GM23338 (cell line): ENCODE measurements around the gene CFAP70. TPM values are rescaled to one million over a fixed set of nuclear protein-coding genes. Genes with fewer than 3 reads are reported as not detected.

Experiments used
- ATAC-seq: fragments of 200-7000 bp; cut with Tn5 transposase; 3 replicates; pipeline ENCODE4 v1.9.1; 2020
- DNase-seq: peaks from one replicate; pipeline ENCODE4 v3.0.0-alpha.2; 2015; ENCODE audit warnings: low spot score
- H2AFZ ChIP-seq: fragments of 200-600 bp; sonication (generic); 2 replicates; pipeline ENCODE4 v1.8.0; 2016; ENCODE audit warnings: antibody characterized with exemption, mild to moderate bottlenecking, moderate library complexity
- H3F3A ChIP-seq: fragments of 200-600 bp; sonication (generic); replicated peaks from 2 replicates; pipeline ENCODE4 v1.8.0; 2017; ENCODE audit warnings: antibody characterized with exemption, mixed run types, low read depth
- H3K27ac ChIP-seq: fragments of 200-600 bp; sonication (generic); 2 replicates; pipeline ENCODE4 v1.6.1; 2016; ENCODE audit warnings: low read depth
- H3K27me3 ChIP-seq: fragments of 200-600 bp; sonication (generic); 2 replicates; pipeline ENCODE4 v1.8.0; 2016; ENCODE audit warnings: mild to moderate bottlenecking, mixed run types, moderate library complexity; ENCODE audit not compliant: insufficient read depth
- H3K36me3 ChIP-seq: fragments of 200-600 bp; sonication (generic); 2 replicates; pipeline ENCODE4 v1.8.0; 2016; ENCODE audit warnings: mild to moderate bottlenecking; ENCODE audit not compliant: insufficient read depth
- H3K4me1 ChIP-seq: fragments of 200-600 bp; sonication (generic); 2 replicates; pipeline ENCODE4 v1.8.0; 2016; ENCODE audit warnings: mild to moderate bottlenecking, moderate library complexity; ENCODE audit not compliant: insufficient read depth
- H3K4me2 ChIP-seq: fragments of 200-600 bp; sonication (generic); 2 replicates; pipeline ENCODE4 v1.7.1; 2017; ENCODE audit warnings: mixed run types
- H3K4me3 ChIP-seq: fragments of 200-600 bp; sonication (generic); 2 replicates; pipeline ENCODE4 v1.6.1; 2016; ENCODE audit warnings: mixed run types
- H3K79me2 ChIP-seq: fragments of 200-600 bp; sonication (generic); replicated peaks from 2 replicates; pipeline ENCODE4 v1.8.0; 2017; ENCODE audit warnings: mild to moderate bottlenecking; ENCODE audit not compliant: insufficient read depth
- H3K9me2 ChIP-seq: fragments of 200-600 bp; sonication (generic); 2 replicates; pipeline ENCODE4 v1.8.0; 2017; ENCODE audit not compliant: insufficient read depth
- H4K20me1 ChIP-seq: fragments of 200-600 bp; sonication (generic); replicated peaks from 2 replicates; pipeline ENCODE4 v1.8.0; 2017; ENCODE audit warnings: mild to moderate bottlenecking; ENCODE audit not compliant: insufficient read depth
- H3K27ac Mint-ChIP-seq: 2 replicates; pipeline ENCODE4 v1.8.0; 2020; ENCODE audit warnings: inconsistent platforms, mild to moderate bottlenecking, moderate library complexity, mixed read lengths
- H3K27me3 Mint-ChIP-seq: 3 replicates; pipeline ENCODE4 v1.8.0; 2022; ENCODE audit warnings: low read depth, mild to moderate bottlenecking, moderate library complexity, mixed read lengths, inconsistent platforms; ENCODE audit not compliant: insufficient read depth, poor library complexity
- H3K36me3 Mint-ChIP-seq: 3 replicates; pipeline ENCODE4 v1.8.0; 2021; ENCODE audit warnings: low read depth, mild to moderate bottlenecking, inconsistent platforms, moderate library complexity, mixed read lengths
- H3K4me1 Mint-ChIP-seq: 3 replicates; pipeline ENCODE4 v1.8.0; 2020; ENCODE audit warnings: mild to moderate bottlenecking, inconsistent platforms, mixed read lengths
- H3K4me3 Mint-ChIP-seq: 3 replicates; pipeline ENCODE4 v1.8.0; 2021; ENCODE audit warnings: moderate library complexity, mild to moderate bottlenecking, inconsistent platforms, mixed read lengths
- H3K9me3 Mint-ChIP-seq: 3 replicates; pipeline ENCODE4 v1.8.0; 2020; ENCODE audit warnings: moderate library complexity, mild to moderate bottlenecking, inconsistent platforms, mixed read lengths
- CREB1 ChIP-seq: fragments of 250-450 bp; sonication (Bioruptor Pico); IDR thresholded peaks from 2 replicates; pipeline ENCODE4 v1.5.0; 2020; ENCODE audit warnings: low read depth, mild to moderate bottlenecking, moderate library complexity
- CTCF ChIP-seq, 2 experiments: fragments of 200-600 bp in 1 of 2; sonication (generic) in 1 of 2; conservative IDR thresholded peaks; 2 replicates each; pipeline versions ENCODE4 v1.5.1 to v1.6.1; 2016 to 2017; ENCODE audit warnings: antibody characterized with exemption in 2 of 2, low read depth in 2 of 2, mild to moderate bottlenecking in 2 of 2, moderate library complexity in 1 of 2
- ETS1 ChIP-seq: IDR thresholded peaks from 2 replicates; pipeline ENCODE4 v1.6.1; 2016; ENCODE audit warnings: antibody characterized with exemption
- EZH2 ChIP-seq: fragments of 200-600 bp; sonication (generic); IDR thresholded peaks from one replicate; pipeline ENCODE4 v1.8.0; 2017; ENCODE audit warnings: antibody characterized with exemption, mild to moderate bottlenecking, low read depth; ENCODE audit not compliant: unreplicated experiment
- EZH2phosphoT487 ChIP-seq: fragments of 200-600 bp; sonication (generic); IDR thresholded peaks from one replicate; pipeline ENCODE4 v1.8.1; 2018; ENCODE audit warnings: antibody characterized with exemption; ENCODE audit not compliant: unreplicated experiment
- JUNB ChIP-seq: IDR thresholded peaks from one replicate; pipeline ENCODE4 v1.6.1; 2016; ENCODE audit warnings: antibody characterized with exemption; ENCODE audit not compliant: unreplicated experiment
- NANOG ChIP-seq: IDR thresholded peaks from 2 replicates; pipeline ENCODE4 v1.6.1; 2016; ENCODE audit warnings: antibody characterized with exemption, borderline replicate concordance
- POLR2AphosphoS5 ChIP-seq: IDR thresholded peaks from 2 replicates; pipeline ENCODE4 v1.6.1; 2016; ENCODE audit warnings: antibody characterized with exemption, low read depth
- REST ChIP-seq: IDR thresholded peaks from one replicate; pipeline ENCODE4 v1.6.1; 2018; ENCODE audit warnings: antibody characterized with exemption; ENCODE audit not compliant: unreplicated experiment
- STAT1 ChIP-seq: IDR thresholded peaks from one replicate; pipeline ENCODE4 v1.6.1; 2016; ENCODE audit warnings: antibody characterized with exemption; ENCODE audit not compliant: unreplicated experiment
- ZNF114 ChIP-seq: fragments of 250-450 bp; sonication (Bioruptor Pico); IDR thresholded peaks from 2 replicates; pipeline ENCODE4 v1.5.0; 2020; ENCODE audit warnings: mild to moderate bottlenecking, moderate library complexity
- ZNF331 ChIP-seq: fragments of 250-450 bp; sonication (Bioruptor Pico); IDR thresholded peaks from 2 replicates; pipeline ENCODE4 v1.5.0; 2020; ENCODE audit warnings: low read depth, mild to moderate bottlenecking, moderate library complexity
- ZNF462 ChIP-seq: fragments of 250-450 bp; sonication (Bioruptor Pico); IDR thresholded peaks from 2 replicates; pipeline ENCODE4 v1.5.0; 2020; ENCODE audit warnings: mild to moderate bottlenecking, moderate library complexity
- polyA plus RNA-seq: library from polyadenylated mRNA; unstranded; fragments of >200 nt; fragmentation: Nextera tagmentation; extraction: Ambion mirVana; gene quantifications from 2 replicates; pipeline ENCODE4 v1.2.1, GENCODE V29; 2016
- total RNA-seq: library from RNA; depleted of rRNA; stranded (reverse); fragments of >200 nt; shearing (Covaris generic); gene quantifications from 2 replicates; pipeline ENCODE4 v1.2.3, GENCODE V29; 2014

The CFAP70 gene
- total and polyA plus RNA-seq, 2 experiments from 2014 or later = 0.17 to 0.24 TPM

- H3K27me3 Mint-ChIP-seq = peaks cover 7% of the 10 kb centered on the region
- no peaks in the 10 kb centered on the region for H3K36me3 ChIP-seq
- no peak for DNase-seq
- H3K27ac Mint-ChIP-seq = no peak overlapping the region
- H3K4me3 ChIP-seq = no peak overlapping the region
- peaks cover 3% of the 10 kb centered on the region; the same call in 1 of the 2 replicates for H3K4me1 ChIP-seq
- no peaks in the 10 kb centered on the region for H3F3A ChIP-seq
- H3K9me2 ChIP-seq = no peaks in the 10 kb centered on the region
- H2AFZ ChIP-seq = no peak overlapping the region
- peaks cover 8% of the 10 kb centered on the region; the same call in 2 of the 3 replicates for H3K4me1 Mint-ChIP-seq
- ATAC-seq = no peak
- no peak overlapping the region for H3K4me2 ChIP-seq
- no peaks in the 10 kb centered on the region for H3K27me3 ChIP-seq
- TF ChIP-seq ZNF462 (CRISPR knock-in tag) (no peak), NANOG (no peak), ZNF331 (no peak), REST (no peak), CREB1 (CRISPR knock-in tag) (no peak), EZH2 (no peak), JUNB (no peak), STAT1 (no peak), CTCF (conservative IDR thresholded peaks at IDR 0.05; ENCODE audit: low read depth in 2 of 2) (no peak), POLR2AphosphoS5 (no peak), ETS1 (no peak), EZH2phosphoT487 (no peak), ZNF114 (CRISPR knock-in tag) (no peak)
- H3K36me3 Mint-ChIP-seq = peaks cover 3% of the 10 kb centered on the region; the same call in 1 of the 3 replicates
- H3K9me3 Mint-ChIP-seq = no peaks in the 10 kb centered on the region
- no peak overlapping the region for H3K27ac ChIP-seq
- H4K20me1 ChIP-seq = peaks cover 1% of the 10 kb centered on the region
- H3K4me3 Mint-ChIP-seq = no peak overlapping the region
- peaks cover 95% of the 10 kb centered on the region for H3K79me2 ChIP-seq
Measured at GRCh38 chr10:73404690-73405089, 46.0 kb upstream of the CFAP70 start.
